PC-3 (cell line): Measurements from ENCODE around the gene APC. TPM values are rescaled to one million over a fixed set of nuclear protein-coding genes. Genes with fewer than 3 reads are reported as not detected.

Experiments
- ATAC-seq: fragments of 200-7000 bp; cut with Tn5 transposase; 2 replicates; pipeline ENCODE4 v1.9.1; 2020; ENCODE audit warnings: mild to moderate bottlenecking, moderate library complexity
- BruUV-seq: library from RNA; stranded (reverse); fragments of 400-500 nt; replicated peaks from 2 replicates; lab custom pipeline; 2021; lab: Mats Ljungman, UMichigan
- CTCF ChIA-PET: fragments of 300-600 bp; sonication (Branson Sonifier 250); formaldehyde crosslinking; loops from one replicate; lab custom pipeline; 2022; ENCODE audit warnings: antibody characterized with exemption; lab: Charles Lee
- POLR2A ChIA-PET: fragments of 300-600 bp; sonication (Branson Sonifier 250); formaldehyde crosslinking; loops from one replicate; lab custom pipeline; 2022; ENCODE audit warnings: antibody characterized with exemption; ENCODE audit not compliant: unreplicated experiment; lab: Charles Lee
- DNase-seq: peaks from one replicate; pipeline ENCODE4 v3.0.0-alpha.2; 2015
- H2AFZ ChIP-seq: fragments of 300-600 bp; sonication (generic); 2 replicates; pipeline ENCODE4 v1.6.0; 2016; ENCODE audit warnings: antibody characterized with exemption, low read length
- H3F3A ChIP-seq: fragments of 300-600 bp; sonication (generic); one replicate; pipeline ENCODE4 v1.6.0; 2017; ENCODE audit warnings: antibody characterized with exemption, low read length, control low read depth, mild to moderate bottlenecking; ENCODE audit not compliant: unreplicated experiment
- H3K27ac ChIP-seq: fragments of 300-600 bp; sonication (generic); 2 replicates; pipeline ENCODE4 v1.5.1; 2016; ENCODE audit warnings: mild to moderate bottlenecking, low read length
- H3K27me3 ChIP-seq: fragments of 300-600 bp; sonication (generic); 2 replicates; pipeline ENCODE4 v1.6.1; 2016; ENCODE audit warnings: low read length, mixed read lengths
- H3K36me3 ChIP-seq: fragments of 300-600 bp; sonication (generic); 2 replicates; pipeline ENCODE4 v1.6.1; 2016; ENCODE audit warnings: low read depth, mixed run types, low read length, mixed read lengths
- H3K4me1 ChIP-seq: fragments of 300-600 bp; sonication (generic); 2 replicates; pipeline ENCODE4 v1.5.1; 2016; ENCODE audit warnings: low read length; ENCODE audit not compliant: insufficient read depth
- H3K4me2 ChIP-seq: fragments of 300-600 bp; sonication (generic); 2 replicates; pipeline ENCODE4 v1.6.0; 2016; ENCODE audit warnings: low read length
- H3K4me3 ChIP-seq: fragments of 300-600 bp; sonication (generic); 2 replicates; pipeline ENCODE4 v1.5.1; 2016; ENCODE audit warnings: mild to moderate bottlenecking, low read length, mixed read lengths
- H3K79me2 ChIP-seq: fragments of 300-600 bp; sonication (generic); 2 replicates; pipeline ENCODE4 v1.6.1; 2017; ENCODE audit warnings: low read length, mixed read lengths
- H3K9ac ChIP-seq: fragments of 300-600 bp; sonication (generic); 2 replicates; pipeline ENCODE4 v1.6.0; 2016; ENCODE audit warnings: mild to moderate bottlenecking, low read length
- H3K9me2 ChIP-seq: fragments of 300-600 bp; sonication (generic); replicated peaks from 2 replicates; pipeline ENCODE4 v1.6.1; 2016; ENCODE audit warnings: mixed run types, low read length, mixed read lengths
- H3K9me3 ChIP-seq: fragments of 300-600 bp; sonication (generic); 2 replicates; pipeline ENCODE4 v1.6.1; 2016; ENCODE audit warnings: low read length, mixed read lengths
- H4K20me1 ChIP-seq: fragments of 300-600 bp; sonication (generic); 2 replicates; pipeline ENCODE4 v1.6.1; 2016; ENCODE audit warnings: low read length, mixed read lengths
- EZH2 ChIP-seq: fragments of 300-600 bp; sonication (generic); IDR thresholded peaks from one replicate; pipeline ENCODE4 v1.6.1; 2017; ENCODE audit warnings: antibody characterized with exemption, mild to moderate bottlenecking, low read length; ENCODE audit not compliant: unreplicated experiment
- EZH2phosphoT487 ChIP-seq: fragments of 300-600 bp; sonication (generic); IDR thresholded peaks from 2 replicates; pipeline ENCODE4 v1.6.1; 2018; ENCODE audit warnings: mild to moderate bottlenecking, antibody characterized with exemption, low read length, borderline replicate concordance
- intact Hi-C: fragments of 100-400 bp; cut with micrococcal nuclease; formaldehyde crosslinking; loops from 2 replicates; pipeline ENCODE4 v1.9.0; 2023
- total RNA-seq: library from RNA; depleted of rRNA; stranded (reverse); fragments of >200 nt; gene quantifications from 2 replicates; pipeline ENCODE4 v1.2.3, GENCODE V29; 2014
- TF ChIP-seq, protein P1 (sequence below): fragments of 300-600 bp; sonication (generic); conservative IDR thresholded peaks from 2 replicates; pipeline ENCODE4 v1.5.1; 2017; ENCODE audit warnings: antibody characterized with exemption, low read depth, mild to moderate bottlenecking, low read length

Gene APC
- total RNA-seq, 1 experiment from 2014 or later, result 31.7 TPM

- ChIA-PET POLR2A (no interaction called here), CTCF (no interaction called here)
- no peaks in the 10 kb centered on the region for H3F3A ChIP-seq
- no peak overlapping the region for H2AFZ ChIP-seq
- H3K4me2 ChIP-seq, result no peak overlapping the region
- H3K27me3 ChIP-seq, result no peaks in the 10 kb centered on the region
- 0 out of 2 replicates have a peak, but pooled peaks cover 3% of the 10 kb centered on the region for H4K20me1 ChIP-seq
- peaks cover 23% of the 10 kb centered on the region; the same call in 1 of the 2 replicates for H3K36me3 ChIP-seq
- no peak overlapping the region for H3K27ac ChIP-seq
- peaks cover 11% of the 10 kb centered on the region for H3K4me1 ChIP-seq
- intact Hi-C loops, result no loop called here
- no TSS peak for BruUV-seq
- no peak overlapping the region for H3K4me3 ChIP-seq
- no peak for ATAC-seq
- no peak overlapping the region for H3K9ac ChIP-seq
- no peaks in the 10 kb centered on the region for H3K9me3 ChIP-seq
- TF ChIP-seq, protein P1, sequence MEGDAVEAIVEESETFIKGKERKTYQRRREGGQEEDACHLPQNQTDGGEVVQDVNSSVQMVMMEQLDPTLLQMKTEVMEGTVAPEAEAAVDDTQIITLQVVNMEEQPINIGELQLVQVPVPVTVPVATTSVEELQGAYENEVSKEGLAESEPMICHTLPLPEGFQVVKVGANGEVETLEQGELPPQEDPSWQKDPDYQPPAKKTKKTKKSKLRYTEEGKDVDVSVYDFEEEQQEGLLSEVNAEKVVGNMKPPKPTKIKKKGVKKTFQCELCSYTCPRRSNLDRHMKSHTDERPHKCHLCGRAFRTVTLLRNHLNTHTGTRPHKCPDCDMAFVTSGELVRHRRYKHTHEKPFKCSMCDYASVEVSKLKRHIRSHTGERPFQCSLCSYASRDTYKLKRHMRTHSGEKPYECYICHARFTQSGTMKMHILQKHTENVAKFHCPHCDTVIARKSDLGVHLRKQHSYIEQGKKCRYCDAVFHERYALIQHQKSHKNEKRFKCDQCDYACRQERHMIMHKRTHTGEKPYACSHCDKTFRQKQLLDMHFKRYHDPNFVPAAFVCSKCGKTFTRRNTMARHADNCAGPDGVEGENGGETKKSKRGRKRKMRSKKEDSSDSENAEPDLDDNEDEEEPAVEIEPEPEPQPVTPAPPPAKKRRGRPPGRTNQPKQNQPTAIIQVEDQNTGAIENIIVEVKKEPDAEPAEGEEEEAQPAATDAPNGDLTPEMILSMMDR, result no peak
- TF ChIP-seq EZH2phosphoT487, result no peak
- H3K9me2 ChIP-seq, result no peaks in the 10 kb centered on the region
- H3K79me2 ChIP-seq, result no peaks in the 10 kb centered on the region
- no peak for DNase-seq
Observed at GRCh38 chr5:112876362-112876761, 138.7 kb downstream of the APC start.

DNA sequence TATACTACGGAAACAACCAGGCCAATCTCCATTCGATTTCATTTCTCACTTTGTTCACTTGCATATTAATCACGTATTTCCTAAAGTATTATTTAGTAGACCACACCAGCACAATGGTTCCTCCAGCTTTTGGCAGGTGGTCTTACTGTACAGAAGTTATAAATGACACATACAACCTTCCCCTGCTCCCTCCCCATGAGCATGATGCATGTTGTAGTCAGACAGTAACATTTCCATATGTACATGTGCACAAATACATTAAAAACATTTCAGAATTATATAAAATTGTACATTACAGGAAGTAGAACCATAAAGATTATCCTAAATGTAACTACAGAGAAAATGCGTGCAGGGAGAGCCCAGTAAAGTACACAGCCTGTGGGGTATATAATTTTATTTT, 140.4 kb downstream of the APC start:
- CTCF ChIA-PET, result no interaction called here
- Histone ChIP-seq H3K4me3 (no peak overlapping the region), H2AFZ (no peak overlapping the region), H3K27me3 (no peaks in the 10 kb centered on the region), H4K20me1 (0 out of 2 replicates have a peak, but pooled peaks cover 3% of the 10 kb centered on the region), H3K9me2 (no peaks in the 10 kb centered on the region), H3K79me2 (no peaks in the 10 kb centered on the region), H3K4me1 (peaks cover 11% of the 10 kb centered on the region), H3F3A (no peaks in the 10 kb centered on the region), H3K9ac (no peak overlapping the region), H3K36me3 (peaks cover 26% of the 10 kb centered on the region; the same call in 1 of the 2 replicates), H3K9me3 (no peaks in the 10 kb centered on the region), H3K27ac (no peak overlapping the region), H3K4me2 (no peak overlapping the region)
- POLR2A ChIA-PET, result no interaction called here
- DNase-seq (no peak), ATAC-seq (no peak)
- BruUV-seq, result TSS peak; percentile 37
- no peak for TF ChIP-seq EZH2phosphoT487
- no peak for TF ChIP-seq EZH2
- TF ChIP-seq, protein P1, result no peak
- intact Hi-C loops, result no loop called here

GRCh38 chr5:112878760-112879159, 141.1 kb downstream of the APC start:
- Histone ChIP-seq H3K27ac (no peak overlapping the region), H2AFZ (no peak overlapping the region), H4K20me1 (0 out of 2 replicates have a peak, but pooled peaks cover 3% of the 10 kb centered on the region), H3K4me1 (peaks cover 11% of the 10 kb centered on the region), H3K4me2 (no peak overlapping the region), H3K9ac (no peak overlapping the region), H3K9me2 (no peaks in the 10 kb centered on the region), H3F3A (no peaks in the 10 kb centered on the region), H3K9me3 (no peaks in the 10 kb centered on the region), H3K36me3 (peaks cover 29% of the 10 kb centered on the region; the same call in 1 of the 2 replicates), H3K27me3 (no peaks in the 10 kb centered on the region), H3K79me2 (no peaks in the 10 kb centered on the region), H3K4me3 (no peak overlapping the region)
- POLR2A ChIA-PET, result no interaction called here
- no peak for TF ChIP-seq EZH2phosphoT487
- intact Hi-C loops, result no loop called here
- no TSS peak for BruUV-seq
- CTCF ChIA-PET, result interaction anchor here (0.5 kb wide), 1 partner anchor 654 kb away, joined by 4 read pairs; no protein-coding TSS in a partner anchor
- DNase-seq (peak; percentile 48), ATAC-seq (peak; percentile 57)
